Measurements from ENCODE around the gene HSPA5.
A peak's percentile ranks its signal among the peaks of the same experiment; 100 is the strongest.

Gene HSPA5

DNA sequence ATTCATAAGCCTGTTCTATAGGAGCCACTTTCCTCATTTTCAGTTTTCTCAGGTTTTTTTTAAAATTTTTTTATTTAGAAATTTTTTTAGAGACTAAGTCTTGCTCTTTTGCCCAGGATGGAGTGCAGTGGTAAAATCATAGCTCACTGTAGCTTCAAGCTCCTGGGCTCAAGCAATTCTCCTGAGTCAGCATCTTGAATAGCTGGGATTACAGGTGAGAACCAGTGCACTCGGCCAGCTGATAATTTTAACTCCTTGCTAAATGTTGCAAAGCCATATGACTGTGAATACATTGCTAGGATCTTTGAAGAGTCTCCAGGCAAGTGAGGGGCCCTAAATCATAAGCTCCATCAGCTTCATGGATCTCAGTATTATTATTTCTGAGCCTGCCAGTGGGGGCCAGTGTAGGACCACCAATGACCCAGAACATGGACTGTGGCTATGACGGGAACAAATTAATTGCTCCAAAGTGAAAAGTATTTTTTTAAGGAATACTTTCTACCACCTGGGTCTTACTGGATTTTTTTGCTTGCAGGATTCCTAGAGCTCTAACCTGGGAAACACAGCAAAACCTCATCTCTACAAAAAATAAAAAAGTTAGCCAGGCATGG is 14.7 kb upstream of the HSPA5 start:
- Histone ChIP-seq H3K4ac (ENCODE audit: low read length) (no peak overlapping the region), H2AFZ (ENCODE audit: low read length) (no peak overlapping the region), H3K14ac (ENCODE audit: low read length) (no peak overlapping the region), H2BK120ac (ENCODE audit: low read depth, low read length) (no peak overlapping the region), H2BK12ac (ENCODE audit: low read length) (no peak overlapping the region), H2BK15ac (ENCODE audit: low read length) (no peak overlapping the region), H3K9me3 (replicated peaks in 1 of 2; ENCODE audit: control insufficient read depth in 2 of 2, insufficient read depth in 1 of 2, low read depth in 1 of 2, low read length in 2 of 2) (no peaks in the 10 kb centered on the region), H3K4me1 (ENCODE audit: control insufficient read depth in 2 of 2, insufficient read depth in 1 of 2, low read depth in 1 of 2, low read length in 2 of 2) (no peaks in the 10 kb centered on the region), H3K36me3 (replicated peaks in 1 of 2; ENCODE audit: control insufficient read depth in 2 of 2, insufficient read depth in 2 of 2, low read length in 2 of 2) (no peaks in the 10 kb centered on the region), H2BK5ac (ENCODE audit: low read length) (no peak overlapping the region), H3K79me1 (ENCODE audit: low read depth, low read length) (no peaks in the 10 kb centered on the region), H3K18ac (ENCODE audit: low read length) (no peak overlapping the region), H3K4me3 (ENCODE audit: low read length in 2 of 2) (no peak overlapping the region), H2AK5ac (ENCODE audit: low read depth, low read length) (no peak overlapping the region), H4K8ac (ENCODE audit: low read depth, low read length) (no peak overlapping the region), H3K23ac (ENCODE audit: low read depth, low read length, poor library complexity) (no peak overlapping the region), H3K27me3 (ENCODE audit: control insufficient read depth in 3 of 3, insufficient read depth in 3 of 3, low read depth in 1 of 3, low read length in 3 of 3) (no peaks in the 10 kb centered on the region), H3K27ac (replicated peaks; ENCODE audit: low read length) (no peak overlapping the region), H4K91ac (ENCODE audit: low read depth, low read length, poor library complexity) (no peak overlapping the region), H3K4me2 (ENCODE audit: insufficient read depth, low read length, poor library complexity, severe bottlenecking) (no peak overlapping the region), H3K9ac (ENCODE audit: low read depth, low read length, poor library complexity) (no peak overlapping the region)
- DNase-seq (ENCODE audit: low spot score), result no peak
- WGBS, 2 donors (ENCODE audit: extremely low coverage in 2 of 2, insufficient read length in 2 of 2, insufficient replicate concordance in 1 of 2), result no CpG with 5 or more reads among the region's 2 CpGs

DNA sequence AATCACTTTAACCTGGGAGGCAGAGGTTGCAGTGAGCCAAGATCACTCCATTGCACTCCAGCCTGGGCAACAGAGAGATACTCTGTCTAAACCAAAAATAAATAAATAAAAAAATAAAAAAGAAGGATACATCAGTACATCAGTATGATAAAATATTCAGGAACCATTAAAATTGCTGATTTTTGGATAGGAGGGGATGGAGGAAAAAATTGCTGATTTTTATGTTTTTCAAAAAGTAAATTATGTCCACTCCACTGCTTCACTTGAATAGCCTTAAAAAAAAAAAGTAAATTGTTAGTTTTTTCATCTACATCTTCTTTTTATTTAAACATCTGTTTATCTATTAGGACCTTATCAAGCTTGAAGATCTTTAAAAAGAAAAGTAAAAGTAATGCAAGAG is 13.1 kb upstream of the HSPA5 start:
- Histone ChIP-seq H3K4me3 (ENCODE audit: low read length in 2 of 2) (no peak overlapping the region), H3K9ac (ENCODE audit: low read depth, low read length, poor library complexity) (no peak overlapping the region), H4K8ac (ENCODE audit: low read depth, low read length) (no peak overlapping the region), H2BK5ac (ENCODE audit: low read length) (no peak overlapping the region), H3K27me3 (ENCODE audit: control insufficient read depth in 3 of 3, insufficient read depth in 3 of 3, low read depth in 1 of 3, low read length in 3 of 3) (no peaks in the 10 kb centered on the region), H3K4me2 (ENCODE audit: insufficient read depth, low read length, poor library complexity, severe bottlenecking) (no peak overlapping the region), H3K23ac (ENCODE audit: low read depth, low read length, poor library complexity) (no peak overlapping the region), H3K4me1 (ENCODE audit: control insufficient read depth in 2 of 2, insufficient read depth in 1 of 2, low read depth in 1 of 2, low read length in 2 of 2) (no peaks in the 10 kb centered on the region), H3K36me3 (replicated peaks in 1 of 2; ENCODE audit: control insufficient read depth in 2 of 2, insufficient read depth in 2 of 2, low read length in 2 of 2) (no peaks in the 10 kb centered on the region), H3K27ac (replicated peaks; ENCODE audit: low read length) (no peak overlapping the region), H3K9me3 (replicated peaks in 1 of 2; ENCODE audit: control insufficient read depth in 2 of 2, insufficient read depth in 1 of 2, low read depth in 1 of 2, low read length in 2 of 2) (no peaks in the 10 kb centered on the region), H3K4ac (ENCODE audit: low read length) (no peak overlapping the region), H3K18ac (ENCODE audit: low read length) (no peak overlapping the region), H2BK15ac (ENCODE audit: low read length) (no peak overlapping the region), H2AK5ac (ENCODE audit: low read depth, low read length) (no peak overlapping the region), H2BK120ac (ENCODE audit: low read depth, low read length) (no peak overlapping the region), H3K79me1 (ENCODE audit: low read depth, low read length) (no peaks in the 10 kb centered on the region), H2AFZ (ENCODE audit: low read length) (no peak overlapping the region), H2BK12ac (ENCODE audit: low read length) (no peak overlapping the region), H4K91ac (ENCODE audit: low read depth, low read length, poor library complexity) (no peak overlapping the region), H3K14ac (ENCODE audit: low read length) (no peak overlapping the region)
- DNase-seq (ENCODE audit: low spot score), result no peak

DNA sequence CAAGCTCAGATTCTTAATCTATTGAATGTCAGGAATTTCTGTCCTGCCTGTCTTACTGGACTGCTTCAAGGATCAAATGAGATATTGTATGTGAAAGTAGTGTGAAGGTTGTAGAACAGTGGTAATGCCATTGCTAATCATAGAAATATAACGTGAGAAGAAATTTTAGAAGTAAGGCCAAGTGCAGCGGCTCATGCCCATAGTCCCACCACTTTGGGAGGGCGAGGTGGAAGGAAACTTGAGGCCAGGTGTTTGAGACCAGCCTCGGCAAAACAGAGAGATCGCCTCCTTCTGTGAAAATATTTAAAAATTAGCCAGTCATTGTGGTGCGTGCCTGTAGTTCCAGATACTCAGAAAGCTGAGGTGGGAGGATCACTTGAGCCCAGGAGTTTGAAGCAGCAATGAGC is 5.1 kb upstream of the HSPA5 start:
- Histone ChIP-seq H3K14ac (ENCODE audit: low read length) (no peak overlapping the region), H2BK12ac (ENCODE audit: low read length) (no peak overlapping the region), H2AFZ (ENCODE audit: low read length) (no peak overlapping the region), H3K23ac (ENCODE audit: low read depth, low read length, poor library complexity) (no peak overlapping the region), H2BK5ac (ENCODE audit: low read length) (no peak overlapping the region), H2BK120ac (ENCODE audit: low read depth, low read length) (no peak overlapping the region), H2BK15ac (ENCODE audit: low read length) (no peak overlapping the region), H3K4ac (ENCODE audit: low read length) (no peak overlapping the region), H3K4me2 (ENCODE audit: insufficient read depth, low read length, poor library complexity, severe bottlenecking) (no peak overlapping the region), H2AK5ac (ENCODE audit: low read depth, low read length) (no peak overlapping the region), H3K9ac (ENCODE audit: low read depth, low read length, poor library complexity) (no peak overlapping the region), H4K8ac (ENCODE audit: low read depth, low read length) (no peak overlapping the region), H3K36me3 (replicated peaks in 1 of 2; ENCODE audit: control insufficient read depth in 2 of 2, insufficient read depth in 2 of 2, low read length in 2 of 2) (no peaks in the 10 kb centered on the region), H3K27ac (replicated peaks; ENCODE audit: low read length) (no peak overlapping the region), H3K4me3 (ENCODE audit: low read length in 2 of 2) (no peak overlapping the region), H4K91ac (ENCODE audit: low read depth, low read length, poor library complexity) (no peak overlapping the region), H3K9me3 (replicated peaks in 1 of 2; ENCODE audit: control insufficient read depth in 2 of 2, insufficient read depth in 1 of 2, low read depth in 1 of 2, low read length in 2 of 2) (no peaks in the 10 kb centered on the region), H3K27me3 (ENCODE audit: control insufficient read depth in 3 of 3, insufficient read depth in 3 of 3, low read depth in 1 of 3, low read length in 3 of 3) (no peaks in the 10 kb centered on the region), H3K79me1 (ENCODE audit: low read depth, low read length) (no peaks in the 10 kb centered on the region), H3K18ac (ENCODE audit: low read length) (no peak overlapping the region), H3K4me1 (ENCODE audit: control insufficient read depth in 2 of 2, insufficient read depth in 1 of 2, low read depth in 1 of 2, low read length in 2 of 2) (peaks cover 3 to 4% of the 10 kb centered on the region in 2 donors)
- no peak for DNase-seq (ENCODE audit: low spot score)
- 100% methylated on average over 1 of the region's 6 CpGs; no CpG with 5 or more reads in 1 of the 2 donors for WGBS, 2 donors (ENCODE audit: extremely low coverage in 2 of 2, insufficient read length in 2 of 2, insufficient replicate concordance in 1 of 2)

DNA sequence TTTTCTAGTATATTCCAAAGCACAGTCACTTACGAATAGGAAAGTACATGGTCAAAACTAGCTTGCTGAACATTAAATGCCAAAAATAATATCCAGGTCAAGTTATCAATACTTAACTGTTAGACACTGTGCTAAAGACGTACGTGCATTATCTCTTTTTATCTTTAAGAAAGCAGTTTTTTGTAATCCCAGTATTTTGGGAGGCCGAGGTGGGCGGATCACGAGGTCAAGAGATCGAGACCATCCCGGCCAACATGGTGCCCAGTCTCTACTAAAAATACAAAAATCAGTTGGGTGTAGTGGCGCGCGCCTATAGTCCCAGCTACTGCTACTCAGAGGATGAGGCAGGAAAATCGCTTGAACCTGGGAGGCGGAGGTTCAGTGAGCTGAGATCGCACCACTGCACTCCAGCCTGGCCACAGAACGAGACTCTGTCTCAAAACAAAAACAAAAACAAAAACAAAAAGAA is 2.7 kb upstream of the HSPA5 start:
- WGBS, 2 donors (ENCODE audit: extremely low coverage in 2 of 2, insufficient read length in 2 of 2, insufficient replicate concordance in 1 of 2), result no CpG with 5 or more reads among the region's 15 CpGs
- no peak overlapping the region for H2BK5ac ChIP-seq (ENCODE audit: low read length)

More for the DNA sequence above, 2.7 kb upstream of the HSPA5 start:
- no peak overlapping the region for H2BK15ac ChIP-seq (ENCODE audit: low read length)
- H3K79me1 ChIP-seq (ENCODE audit: low read depth, low read length), result peaks cover 6% of the 10 kb centered on the region
- H3K4ac ChIP-seq (ENCODE audit: low read length), result no peak overlapping the region
- H3K27me3 ChIP-seq (ENCODE audit: control insufficient read depth in 3 of 3, insufficient read depth in 3 of 3, low read depth in 1 of 3, low read length in 3 of 3), result no peaks in the 10 kb centered on the region
- H4K91ac ChIP-seq (ENCODE audit: low read depth, low read length, poor library complexity), result no peak overlapping the region
- no peak overlapping the region for H2AK5ac ChIP-seq (ENCODE audit: low read depth, low read length)
- H3K36me3 ChIP-seq (replicated peaks in 1 of 2; ENCODE audit: control insufficient read depth in 2 of 2, insufficient read depth in 2 of 2, low read length in 2 of 2), result peaks cover 7 to 18% of the 10 kb centered on the region in 2 donors
- H3K27ac ChIP-seq (replicated peaks; ENCODE audit: low read length), result no peak overlapping the region
- H3K14ac ChIP-seq (ENCODE audit: low read length), result no peak overlapping the region
- no peak overlapping the region for H2AFZ ChIP-seq (ENCODE audit: low read length)
- no peaks in the 10 kb centered on the region for H3K9me3 ChIP-seq (replicated peaks in 1 of 2; ENCODE audit: control insufficient read depth in 2 of 2, insufficient read depth in 1 of 2, low read depth in 1 of 2, low read length in 2 of 2)
- H3K4me1 ChIP-seq (ENCODE audit: control insufficient read depth in 2 of 2, insufficient read depth in 1 of 2, low read depth in 1 of 2, low read length in 2 of 2), result peaks cover 4% of the 10 kb centered on the region in 2 donors
- DNase-seq (ENCODE audit: low spot score), result no peak
- H3K23ac ChIP-seq (ENCODE audit: low read depth, low read length, poor library complexity), result no peak overlapping the region
- H2BK12ac ChIP-seq (ENCODE audit: low read length), result no peak overlapping the region
- H3K18ac ChIP-seq (ENCODE audit: low read length), result no peak overlapping the region
- H2BK120ac ChIP-seq (ENCODE audit: low read depth, low read length), result no peak overlapping the region
- peak overlapping the region; percentile 31 for H4K8ac ChIP-seq (ENCODE audit: low read depth, low read length)
- H3K4me2 ChIP-seq (ENCODE audit: insufficient read depth, low read length, poor library complexity, severe bottlenecking), result no peak overlapping the region
- H3K4me3 ChIP-seq (ENCODE audit: low read length in 2 of 2), result no peak overlapping the region
- no peak overlapping the region for H3K9ac ChIP-seq (ENCODE audit: low read depth, low read length, poor library complexity)

Data from neuronal stem cell (in vitro differentiated cells).